GM18909 (cell line): ENCODE measurements around the gene CAPN3.

Source experiments
- ATAC-seq: cut with Tn5 transposase; IDR thresholded peaks from one replicate; pipeline ENCODE4 v1.9.1; 2021; ENCODE audit warnings: mild to moderate bottlenecking; ENCODE audit not compliant: unreplicated experiment, poor library complexity

CAPN3 gene

GRCh38 chr15:42445551-42445950 is 86.2 kb downstream of the CAPN3 start:
- ATAC-seq = no peak

DNA sequence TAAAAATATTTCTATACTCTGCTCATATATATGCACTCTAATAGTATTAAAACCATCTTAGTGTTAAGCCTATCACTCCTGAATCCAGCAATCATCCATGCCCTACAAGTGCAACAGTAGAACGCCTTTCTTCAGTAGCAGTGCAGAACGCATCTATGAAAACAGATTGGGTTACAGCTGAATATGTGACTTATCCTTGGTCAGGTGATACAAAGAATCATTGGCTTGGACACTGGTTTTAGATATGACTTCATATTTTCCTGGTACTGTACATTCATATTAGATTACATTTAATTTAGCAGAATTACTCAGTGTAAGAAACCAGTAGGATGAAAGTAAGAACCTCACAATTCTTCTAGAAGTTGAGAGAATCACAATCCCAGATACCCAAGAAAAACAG is 88.3 kb downstream of the CAPN3 start:
- ATAC-seq = no peak

DNA sequence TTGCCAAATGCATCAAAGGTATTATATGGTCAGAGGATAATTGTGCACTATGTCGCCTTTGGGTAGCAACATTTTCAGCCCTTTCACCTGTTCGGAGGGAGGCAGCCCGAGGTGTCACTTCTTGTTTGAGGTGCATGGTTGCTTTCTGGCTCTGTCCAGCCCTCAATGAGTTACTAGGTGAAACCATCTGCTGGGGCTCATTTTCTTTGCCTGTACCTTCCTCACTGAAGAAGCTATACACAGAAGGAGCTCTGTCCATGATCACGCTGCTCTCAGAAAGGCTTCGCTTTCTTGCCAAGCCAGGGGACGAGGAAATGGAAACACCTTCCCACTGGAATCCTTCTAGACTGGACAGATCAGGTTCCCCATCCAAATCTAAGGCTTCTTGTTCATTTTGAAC is 89.0 kb downstream of the CAPN3 start:
- ATAC-seq = no peak

DNA sequence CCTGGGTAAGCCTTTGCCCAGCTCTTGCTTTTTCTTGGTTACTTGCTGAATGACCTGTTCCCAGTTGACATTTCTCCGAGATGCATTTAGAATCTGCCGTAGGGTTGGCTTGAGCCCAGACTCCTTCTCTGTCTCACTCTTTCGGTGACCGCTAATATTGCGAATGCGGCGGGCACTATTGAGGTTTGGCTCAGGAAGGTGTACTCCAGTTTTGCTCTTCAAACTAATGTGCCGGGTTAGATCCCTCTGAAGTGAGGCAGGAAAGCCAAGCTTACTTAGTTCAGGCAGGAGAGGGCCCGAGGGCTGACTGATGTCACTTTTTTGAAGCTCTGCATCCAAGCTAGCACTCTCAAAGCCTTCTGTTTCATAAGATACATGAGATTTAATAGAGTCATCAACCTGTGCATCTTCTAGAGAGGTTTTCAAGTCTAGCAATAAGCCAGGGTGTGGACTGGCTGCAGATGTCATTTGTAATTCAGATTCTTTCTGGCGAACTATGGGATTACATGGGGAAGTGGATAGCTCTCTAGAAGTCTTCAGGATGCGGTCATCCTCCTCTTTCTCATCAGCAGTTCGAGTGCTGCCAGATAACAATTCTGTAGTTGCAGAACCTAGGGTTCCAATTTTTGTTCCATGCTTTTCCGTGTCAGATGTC is 90.6 kb downstream of the CAPN3 start:
- no peak for ATAC-seq

GRCh38 chr15:42450425-42450790 is 91.1 kb downstream of the CAPN3 start:
- ATAC-seq = no peak

GRCh38 chr15:42453826-42454225 is 94.5 kb downstream of the CAPN3 start:
- ATAC-seq = no peak

GRCh38 chr15:42456531-42456930 is 97.2 kb downstream of the CAPN3 start:
- no peak for ATAC-seq

GRCh38 chr15:42456971-42457370 is 97.7 kb downstream of the CAPN3 start:
- no peak for ATAC-seq

DNA sequence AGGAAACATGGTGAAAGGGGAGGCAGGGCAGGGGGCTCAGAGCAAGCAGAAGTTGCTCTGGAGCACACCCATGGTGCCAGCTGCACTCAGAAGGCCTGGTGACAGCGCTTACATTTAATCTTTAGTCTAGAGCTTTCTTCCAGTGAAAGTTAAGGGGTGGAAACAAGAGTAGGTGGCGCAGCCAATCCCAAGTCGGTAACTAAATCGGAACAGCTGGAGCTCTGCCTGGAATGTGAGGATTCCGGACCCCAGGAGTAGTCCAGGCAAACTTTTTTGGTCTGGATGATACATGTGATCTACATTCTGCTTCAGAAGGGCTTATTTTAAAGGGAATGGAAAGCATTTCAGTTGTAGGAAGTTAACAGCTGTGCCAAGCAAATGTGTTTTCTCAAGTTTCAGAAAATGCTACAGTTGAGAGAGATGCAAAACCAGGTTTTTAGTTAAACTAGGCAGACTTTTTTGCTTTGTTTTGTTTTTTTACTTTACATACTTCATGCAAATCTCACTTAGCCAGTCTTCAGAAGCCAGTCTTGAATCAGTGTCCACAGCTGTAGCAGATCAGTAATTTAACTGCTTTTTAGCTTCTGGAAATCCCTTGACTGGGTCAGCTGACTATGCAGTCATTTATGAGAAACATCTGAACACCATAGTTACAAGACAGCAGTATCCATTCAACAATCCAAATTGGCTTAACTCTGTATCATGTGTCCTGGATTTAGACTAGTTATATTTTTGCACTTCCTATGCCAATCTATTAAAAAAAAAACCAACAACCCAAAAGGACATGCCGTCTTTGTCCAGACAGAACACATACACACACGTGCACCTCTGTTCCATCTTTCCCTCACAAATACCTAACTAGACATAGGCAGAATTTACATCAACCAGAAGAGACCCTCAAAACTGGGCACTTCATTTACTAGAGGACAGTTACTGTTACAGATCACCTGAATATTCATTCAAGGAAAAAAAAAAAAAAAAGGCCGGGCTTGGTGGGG is 98.4 kb downstream of the CAPN3 start:
- ATAC-seq = peak; percentile 71

DNA sequence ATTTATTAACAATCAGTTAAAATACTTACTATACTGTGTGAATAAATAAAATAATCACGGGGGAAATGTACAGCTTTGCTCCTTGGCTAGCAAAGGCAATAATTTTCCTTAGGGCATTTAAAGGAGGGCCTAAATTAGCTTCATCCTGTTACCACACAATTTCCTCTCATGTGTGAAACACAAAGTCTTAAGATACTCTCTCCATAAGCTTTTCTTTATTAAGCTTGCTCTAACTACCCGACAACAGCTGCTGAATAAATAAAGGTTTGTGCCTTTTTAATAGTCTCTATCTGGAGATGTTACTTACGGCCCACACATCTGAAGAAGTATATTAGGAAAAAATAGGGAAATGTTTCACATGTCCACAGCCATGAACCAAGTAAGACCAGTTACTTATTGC is 102.0 kb downstream of the CAPN3 start:
- no peak for ATAC-seq
